ENCODE data around the gene RASSF1. TPM values are rescaled to one million over a fixed set of nuclear protein-coding genes. Genes with fewer than 3 reads are reported as not detected.

RASSF1 gene
- total and polyA plus RNA-seq, 9 donors = 12.5 to 32.6 (median 25.5) TPM

- Histone ChIP-seq H3K9me3 (no peaks in the 10 kb centered on the region), H3K27ac (no peak overlapping the region), H3K4me3 (peak overlapping the region; percentile 15), H3K27me3 (no peaks in the 10 kb centered on the region), H3K4me1 (ENCODE audit: insufficient read depth) (peaks cover 17% of the 10 kb centered on the region), H3K36me3 (no peaks in the 10 kb centered on the region)
- peak in 1 of 5 donors; percentile 31 for DNase-seq
- intact Hi-C loops (cut with DNase I) = loop anchor here in 3 of 4 donors (5.0 kb wide), 1 partner anchor 197 kb away; no protein-coding TSS in a partner anchor
- TF ChIP-seq CTCF (IDR thresholded peaks at IDR 0.05) (no peak), EP300 (IDR thresholded peaks at IDR 0.05) (no peak), POLR2A (IDR thresholded peaks at IDR 0.05) (no peak)
- 47 to 56% (median 54%) methylated on average over 6 to 8 of the region's 8 CpGs for WGBS, 3 donors
These were observed 4.4 kb upstream of the RASSF1 start for GRCh38 chr3:50345008-50345407.

- WGBS, 3 donors = 82 to 87% (median 83%) methylated on average over 12 to 13 of the region's 13 CpGs
- peak in 1 of 5 donors; percentile 33 for DNase-seq
- no peak overlapping the region for H3K4me3 ChIP-seq
- H3K9me3 ChIP-seq = no peaks in the 10 kb centered on the region
- no peak overlapping the region for H3K27ac ChIP-seq
- H3K36me3 ChIP-seq = no peaks in the 10 kb centered on the region
- no peaks in the 10 kb centered on the region for H3K27me3 ChIP-seq
- TF ChIP-seq CTCF (IDR thresholded peaks at IDR 0.05) (no peak), POLR2A (IDR thresholded peaks at IDR 0.05) (no peak)
- peaks cover 17% of the 10 kb centered on the region for H3K4me1 ChIP-seq (ENCODE audit: insufficient read depth)
- intact Hi-C loops (cut with DNase I) = no loop called here
These were observed 2.4 kb upstream of the RASSF1 start for GRCh38 chr3:50342813-50343633.

- TF ChIP-seq EP300 (IDR thresholded peaks at IDR 0.05) = no peak
- no peak for TF ChIP-seq POLR2A (IDR thresholded peaks at IDR 0.05)
- no peaks in the 10 kb centered on the region for H3K27me3 ChIP-seq
- no peaks in the 10 kb centered on the region for H3K9me3 ChIP-seq
- DNase-seq = peak in 1 of 5 donors; percentile 36
- H3K36me3 ChIP-seq = no peaks in the 10 kb centered on the region
- no peak overlapping the region for H3K27ac ChIP-seq
- H3K4me3 ChIP-seq = no peak overlapping the region
- intact Hi-C loops (cut with DNase I) = no loop called here
- 81 to 85% (median 82%) methylated on average over 13 of the region's 13 CpGs for WGBS, 3 donors
- peaks cover 17% of the 10 kb centered on the region for H3K4me1 ChIP-seq (ENCODE audit: insufficient read depth)
These were observed 1.5 kb upstream of the RASSF1 start for GRCh38 chr3:50341996-50342650.

GRCh38 chr3:50341537-50341936, 901 bp upstream of the RASSF1 start:
- peak in 2 of 5 donors; percentile 40 to 42 for DNase-seq
- TF ChIP-seq POLR2A (IDR thresholded peaks at IDR 0.05) (no peak), EP300 (IDR thresholded peaks at IDR 0.05) (no peak), CTCF (IDR thresholded peaks at IDR 0.05) (no peak)
- Histone ChIP-seq H3K4me3 (no peak overlapping the region), H3K9me3 (no peaks in the 10 kb centered on the region), H3K27me3 (no peaks in the 10 kb centered on the region), H3K4me1 (ENCODE audit: insufficient read depth) (peaks cover 17% of the 10 kb centered on the region), H3K36me3 (no peaks in the 10 kb centered on the region), H3K27ac (no peak overlapping the region)
- WGBS, 3 donors = 93 to 95% (median 94%) methylated on average over 9 of the region's 9 CpGs
- intact Hi-C loops (cut with DNase I) = no loop called here

- H3K9me3 ChIP-seq = no peaks in the 10 kb centered on the region
- 7 to 19% (median 18%) methylated on average over 9 of the region's 9 CpGs for WGBS, 3 donors
- no peaks in the 10 kb centered on the region for H3K27me3 ChIP-seq
- H3K36me3 ChIP-seq = no peaks in the 10 kb centered on the region
- H3K4me3 ChIP-seq = peak overlapping the region; percentile 56
- peaks cover 13% of the 10 kb centered on the region for H3K4me1 ChIP-seq (ENCODE audit: insufficient read depth)
- intact Hi-C loops (cut with DNase I) = no loop called here
- no peak for DNase-seq
- TF ChIP-seq EP300 (IDR thresholded peaks at IDR 0.05) (no peak), POLR2A (IDR thresholded peaks at IDR 0.05) (no peak), CTCF (IDR thresholded peaks at IDR 0.05) (no peak)
- peak overlapping the region in 1 of 2 donors; percentile 21 for H3K27ac ChIP-seq
These were observed 539 bp downstream of the RASSF1 start for GRCh38 chr3:50340147-50340447.

Data from ovary (tissue), 9 donors.